HUDEP-2 (cell line): ENCODE results near the gene NRG3.

Source experiments
- DNase-seq, 76 experiments: peaks; one replicate each; lab custom pipeline; 2025; ENCODE audit not compliant: unreplicated experiment in 76 of 76; lab: John Stamatoyannopoulos, UW

Gene NRG3

GRCh38 chr10:82867056-82867455 lies 992.1 kb downstream of the NRG3 start:
- DNase-seq = no peak

- no peak for DNase-seq
Measured at GRCh38 chr10:82874671-82875070, 999.7 kb downstream of the NRG3 start.

GRCh38 chr10:82880776-82881290 lies 1005.8 kb downstream of the NRG3 start:
- DNase-seq = no peak

DNA sequence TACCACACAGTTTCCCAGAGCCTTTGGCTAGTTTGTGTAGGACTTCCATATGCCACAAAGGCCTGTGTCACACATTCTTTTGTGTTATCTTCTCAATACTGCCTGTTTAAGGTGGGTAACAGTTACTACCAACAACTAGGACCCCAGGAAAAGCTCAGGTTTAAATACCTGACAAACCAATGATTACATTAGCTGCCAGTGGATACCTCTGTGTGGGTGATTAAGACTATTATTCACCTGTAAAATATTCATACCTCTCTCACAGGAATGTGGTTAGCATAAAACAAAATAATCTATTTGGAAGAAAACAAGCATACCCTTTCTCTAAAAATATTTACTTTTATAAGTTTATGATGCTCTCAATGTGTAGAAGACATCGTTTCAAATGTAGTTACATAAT lies 1007.7 kb downstream of the NRG3 start:
- DNase-seq = no peak

- no peak for DNase-seq
Measured at GRCh38 chr10:82883603-82884002, 1008.6 kb downstream of the NRG3 start.

DNA sequence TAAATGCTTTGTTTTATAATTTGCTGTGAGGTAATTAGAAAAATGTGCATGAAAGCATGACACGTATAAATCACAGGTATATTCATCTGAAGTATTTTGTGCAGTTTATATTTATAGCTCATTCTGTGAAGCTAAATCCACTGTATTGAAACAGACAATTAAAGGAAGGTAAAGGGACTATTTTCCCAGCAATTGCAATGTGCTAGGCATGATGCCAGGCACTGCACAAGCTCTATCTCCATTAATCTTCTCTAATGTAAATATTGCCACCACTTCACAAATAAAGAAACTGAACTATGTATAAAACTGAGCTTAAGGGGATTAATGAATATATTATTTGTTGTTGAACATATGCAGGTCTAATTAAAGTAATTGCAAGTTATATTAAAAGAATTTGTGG lies 1012.5 kb downstream of the NRG3 start:
- no peak for DNase-seq

- DNase-seq = no peak
Measured at GRCh38 chr10:82888809-82889455, 1013.9 kb downstream of the NRG3 start.

DNA sequence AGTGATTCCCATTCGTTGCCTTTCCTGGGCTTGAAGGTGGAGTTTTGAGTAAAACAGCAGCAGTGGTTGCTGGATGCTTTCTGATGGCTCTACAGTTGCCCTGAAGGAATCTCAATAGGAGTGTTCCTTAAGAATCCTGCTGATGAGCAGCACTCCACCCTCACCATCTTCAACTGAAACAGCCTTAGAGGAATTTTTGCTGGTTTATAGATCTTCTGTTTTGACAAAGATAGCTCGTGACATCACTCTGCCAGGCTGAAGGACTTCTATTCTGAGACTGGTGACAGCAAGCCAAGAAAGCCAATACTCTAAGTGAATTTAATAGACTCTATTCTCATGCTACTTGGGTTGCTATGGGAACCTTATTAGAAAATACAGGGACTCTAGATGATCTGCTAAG lies 1014.7 kb downstream of the NRG3 start:
- no peak for DNase-seq

- no peak for DNase-seq
Measured at GRCh38 chr10:82890573-82890972, 1015.6 kb downstream of the NRG3 start.

- DNase-seq = no peak
Measured at GRCh38 chr10:82908096-82908495, 1033.1 kb downstream of the NRG3 start.

GRCh38 chr10:82908751-82909150 lies 1033.8 kb downstream of the NRG3 start:
- DNase-seq = no peak

DNA sequence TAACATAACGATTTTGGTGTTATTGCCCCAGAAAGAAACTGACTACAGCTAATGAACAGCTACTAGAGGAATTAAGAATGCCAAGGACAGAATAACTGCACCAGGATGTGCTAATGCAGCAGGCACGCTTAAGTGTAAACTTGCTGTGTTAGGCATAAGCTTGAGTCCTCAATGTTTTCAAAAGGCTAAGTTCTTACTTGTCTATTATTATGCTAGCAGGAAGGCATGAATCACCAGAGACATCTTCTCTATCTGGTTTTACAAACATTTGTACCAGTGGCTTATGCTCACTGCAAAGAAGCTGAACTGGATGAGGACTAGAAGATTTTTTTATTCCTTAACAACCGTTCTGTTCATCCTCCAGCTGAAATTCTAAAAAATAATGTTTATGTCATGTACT lies 1035.3 kb downstream of the NRG3 start:
- DNase-seq = no peak

- no peak for DNase-seq
Measured at GRCh38 chr10:82914655-82915136, 1039.7 kb downstream of the NRG3 start.

DNA sequence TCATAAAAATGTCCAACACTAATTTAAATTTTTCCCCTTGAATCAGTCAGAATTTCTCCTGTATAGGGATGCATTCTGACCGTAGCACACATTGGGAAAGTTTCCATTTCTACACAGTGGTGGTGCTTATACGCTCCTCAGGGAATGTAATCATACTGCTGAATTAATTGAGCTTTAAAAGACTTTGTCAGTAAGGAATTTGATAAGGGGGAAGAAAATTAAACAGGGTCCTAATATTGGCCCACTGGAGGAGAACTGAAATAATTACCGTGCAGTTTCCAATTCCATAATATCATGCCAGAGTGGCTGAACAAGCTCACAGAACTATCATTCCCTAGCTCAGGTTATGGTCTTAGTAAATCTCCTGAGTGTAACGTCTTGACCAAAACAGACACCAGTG lies 1041.9 kb downstream of the NRG3 start:
- DNase-seq = no peak

- no peak for DNase-seq
Measured at GRCh38 chr10:82918022-82918421, 1043.0 kb downstream of the NRG3 start.

- no peak for DNase-seq
Measured at GRCh38 chr10:82922046-82922445, 1047.1 kb downstream of the NRG3 start.

DNA sequence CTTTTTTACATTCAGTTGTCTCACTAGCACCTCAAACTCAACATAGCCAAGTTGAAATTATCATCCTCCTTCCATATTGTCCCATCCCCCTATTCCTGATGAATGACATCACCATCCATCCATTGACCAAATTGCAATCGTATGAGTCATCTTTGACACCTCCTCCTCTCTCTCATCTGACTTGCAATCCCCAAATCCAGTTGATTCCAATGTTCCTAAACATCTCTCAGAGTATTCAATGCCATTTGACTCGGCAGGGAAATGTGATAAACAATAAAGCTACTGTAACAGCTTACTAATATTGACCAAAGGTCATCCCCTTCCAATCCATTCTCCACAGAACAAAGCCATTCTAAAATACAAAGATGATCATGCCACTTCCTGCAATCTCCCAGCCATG lies 1047.8 kb downstream of the NRG3 start:
- DNase-seq = no peak

- DNase-seq = no peak
Measured at GRCh38 chr10:82924711-82925110, 1049.7 kb downstream of the NRG3 start.

GRCh38 chr10:82925547-82925946 lies 1050.6 kb downstream of the NRG3 start:
- no peak for DNase-seq

- DNase-seq = no peak
Measured at GRCh38 chr10:82932451-82932850, 1057.5 kb downstream of the NRG3 start.

- DNase-seq = no peak
Measured at GRCh38 chr10:82934429-82934828, 1059.4 kb downstream of the NRG3 start.

DNA sequence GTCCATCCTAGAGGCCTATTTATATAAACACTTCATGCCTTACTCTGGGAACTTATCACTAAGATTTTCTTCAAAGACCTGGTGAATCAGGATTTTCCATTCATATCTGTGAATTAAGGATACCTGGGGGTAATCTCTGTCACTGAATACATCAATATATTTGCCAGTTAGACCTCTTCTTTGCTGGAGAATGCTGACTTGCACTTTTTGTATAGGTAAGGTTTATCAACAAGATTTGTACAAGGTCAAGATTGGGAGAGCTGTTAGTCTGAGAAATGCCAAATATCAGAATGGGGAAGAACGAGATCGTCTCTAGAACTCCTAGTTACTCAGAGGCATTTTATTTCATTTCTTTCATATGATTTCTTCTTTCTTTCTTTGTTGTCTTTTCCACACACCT lies 1060.0 kb downstream of the NRG3 start:
- DNase-seq = no peak

DNA sequence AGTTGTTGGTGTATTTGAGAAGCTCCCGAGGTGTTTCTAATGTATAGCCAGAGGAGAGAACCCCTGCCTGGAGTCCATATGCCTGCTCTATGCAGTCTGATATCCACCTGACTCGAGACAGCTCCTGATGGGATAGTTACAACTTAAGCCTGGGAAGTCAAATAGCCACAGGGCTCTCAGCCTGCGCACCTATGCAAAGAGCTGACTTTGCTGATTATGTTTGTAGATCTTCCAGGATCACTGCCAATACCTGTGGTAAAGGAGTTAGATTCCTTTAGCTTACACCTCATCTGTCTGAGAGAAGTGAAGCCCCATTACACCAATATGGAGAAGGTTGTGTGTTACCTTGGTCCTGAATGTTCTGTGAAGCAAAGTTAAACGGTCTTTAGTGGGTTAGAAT lies 1063.3 kb downstream of the NRG3 start:
- no peak for DNase-seq
